ENCODE measurements around the gene TDRD9.

TDRD9 gene

GRCh38 chr14:103910984-103911383 lies 17.3 kb upstream of the TDRD9 start:
- Histone ChIP-seq H2AFZ (ENCODE audit: low read length) (no peak overlapping the region), H4K20me1 (ENCODE audit: insufficient read depth, low read length) (no peaks in the 10 kb centered on the region), H3F3A (ENCODE audit: insufficient read depth, low read length) (no peaks in the 10 kb centered on the region), H3K9ac (ENCODE audit: low read length) (no peak overlapping the region), H3K4me3 (ENCODE audit: low read length) (no peak overlapping the region), H3K9me2 (replicated peaks; ENCODE audit: insufficient read depth, low read length) (no peaks in the 10 kb centered on the region), H3K27me3 (replicated peaks; ENCODE audit: insufficient read depth, low read length) (no peaks in the 10 kb centered on the region), H3K27ac (ENCODE audit: low read length) (no peak overlapping the region), H3K36me3 (replicated peaks; ENCODE audit: insufficient read depth, low read length) (no peaks in the 10 kb centered on the region), H3K4me1 (ENCODE audit: low read length) (no peaks in the 10 kb centered on the region), H3K79me2 (ENCODE audit: low read length) (no peaks in the 10 kb centered on the region; the same call in 1 of the 2 replicates), H3K4me2 (ENCODE audit: low read depth, low read length) (no peak overlapping the region), H3K9me3 (replicated peaks; ENCODE audit: insufficient read depth, low read length) (no peaks in the 10 kb centered on the region)
- DNase-seq, result no peak
- TF ChIP-seq EZH2 (optimal IDR thresholded peaks at IDR 0.05; ENCODE audit: low read depth, low read length), result no peak
- no peak for TF ChIP-seq EZH2phosphoT487 (IDR thresholded peaks at IDR 0.05; ENCODE audit: low read length)

- Histone ChIP-seq H3K4me3 (ENCODE audit: low read length) (no peak overlapping the region), H3K9me3 (replicated peaks; ENCODE audit: insufficient read depth, low read length) (no peaks in the 10 kb centered on the region), H3F3A (ENCODE audit: insufficient read depth, low read length) (no peaks in the 10 kb centered on the region), H3K27me3 (replicated peaks; ENCODE audit: insufficient read depth, low read length) (no peaks in the 10 kb centered on the region), H3K9ac (ENCODE audit: low read length) (no peak overlapping the region), H3K79me2 (ENCODE audit: low read length) (peaks cover 21% of the 10 kb centered on the region), H4K20me1 (ENCODE audit: insufficient read depth, low read length) (no peaks in the 10 kb centered on the region), H3K9me2 (replicated peaks; ENCODE audit: insufficient read depth, low read length) (no peaks in the 10 kb centered on the region), H3K4me2 (ENCODE audit: low read depth, low read length) (no peak overlapping the region), H3K36me3 (replicated peaks; ENCODE audit: insufficient read depth, low read length) (no peaks in the 10 kb centered on the region), H3K27ac (ENCODE audit: low read length) (no peak overlapping the region), H2AFZ (ENCODE audit: low read length) (no peak overlapping the region), H3K4me1 (ENCODE audit: low read length) (no peaks in the 10 kb centered on the region)
- TF ChIP-seq CTCF (IDR thresholded peaks at IDR 0.05; ENCODE audit: low read length), result no peak
- TF ChIP-seq EZH2phosphoT487 (IDR thresholded peaks at IDR 0.05; ENCODE audit: low read length), result no peak
- no peak for TF ChIP-seq EZH2 (optimal IDR thresholded peaks at IDR 0.05; ENCODE audit: low read depth, low read length)
- DNase-seq, result no peak
These were observed 12.6 kb upstream of the TDRD9 start for GRCh38 chr14:103915616-103916015.

GRCh38 chr14:103916636-103917262 lies 11.5 kb upstream of the TDRD9 start:
- H3K9ac ChIP-seq (ENCODE audit: low read length), result no peak overlapping the region
- H3K36me3 ChIP-seq (replicated peaks; ENCODE audit: insufficient read depth, low read length), result no peaks in the 10 kb centered on the region
- H3F3A ChIP-seq (ENCODE audit: insufficient read depth, low read length), result no peaks in the 10 kb centered on the region
- no peaks in the 10 kb centered on the region for H4K20me1 ChIP-seq (ENCODE audit: insufficient read depth, low read length)
- H3K9me3 ChIP-seq (replicated peaks; ENCODE audit: insufficient read depth, low read length), result no peaks in the 10 kb centered on the region
- no peak for DNase-seq
- no peaks in the 10 kb centered on the region for H3K4me1 ChIP-seq (ENCODE audit: low read length)
- peaks cover 28% of the 10 kb centered on the region for H3K79me2 ChIP-seq (ENCODE audit: low read length)
- H3K4me2 ChIP-seq (ENCODE audit: low read depth, low read length), result no peak overlapping the region
- H3K27me3 ChIP-seq (replicated peaks; ENCODE audit: insufficient read depth, low read length), result no peaks in the 10 kb centered on the region
- no peaks in the 10 kb centered on the region for H3K9me2 ChIP-seq (replicated peaks; ENCODE audit: insufficient read depth, low read length)
- no peak overlapping the region for H3K27ac ChIP-seq (ENCODE audit: low read length)
- no peak overlapping the region for H3K4me3 ChIP-seq (ENCODE audit: low read length)
- H2AFZ ChIP-seq (ENCODE audit: low read length), result no peak overlapping the region
- TF ChIP-seq EZH2phosphoT487 (IDR thresholded peaks at IDR 0.05; ENCODE audit: low read length), result no peak
- TF ChIP-seq EZH2 (optimal IDR thresholded peaks at IDR 0.05; ENCODE audit: low read depth, low read length), result no peak
- TF ChIP-seq CTCF (IDR thresholded peaks at IDR 0.05; ENCODE audit: low read length), result no peak

Data from MM.1S (cell line).